Thyroid gland (tissue), 4 donors: ENCODE results near the gene NRBF2. TPM values are rescaled to one million over a fixed set of nuclear protein-coding genes. Genes with fewer than 3 reads are reported as not detected.
A peak's percentile ranks its signal among the peaks of the same experiment; 100 is the strongest.

Experiments
- DNase-seq, 2 donors: peaks; one replicate each; pipeline ENCODE4 v3.0.0-alpha.2; 2019
- H3K27ac ChIP-seq, 3 donors: fragments of 200-600 bp; sonication (generic); 1 replicate in 2 of 3; 2 replicates in 1 of 3; pipeline ENCODE4 v1.5.1; 2016 to 2019; ENCODE audit warnings: mild to moderate bottlenecking in 1 of 3, moderate library complexity in 1 of 3
- H3K27me3 ChIP-seq: fragments of 200-600 bp; sonication (generic); one replicate; pipeline ENCODE4 v1.5.1; 2019
- H3K36me3 ChIP-seq, 2 donors: fragments of 200-600 bp; sonication (generic); one replicate each; pipeline ENCODE4 v1.5.1; 2016 to 2019
- H3K4me1 ChIP-seq, 2 donors: fragments of 200-600 bp; sonication (generic); one replicate each; pipeline ENCODE4 v1.5.1; 2017 to 2019
- H3K4me3 ChIP-seq, 3 donors: fragments of 200-600 bp; sonication (generic); replicated peaks in 1 of 3; 1 replicate in 2 of 3; 2 replicates in 1 of 3; pipeline ENCODE4 v1.5.1; 2016; ENCODE audit warnings: mild to moderate bottlenecking in 1 of 3
- H3K9me3 ChIP-seq: fragments of 200-600 bp; sonication (generic); one replicate; pipeline ENCODE4 v1.5.1; 2017
- POLR2A ChIP-seq, 2 donors: fragments of 450-650 bp; IDR thresholded peaks; one replicate each; pipeline ENCODE4 v1.6.1; 2017; ENCODE audit warnings: antibody characterized with exemption in 2 of 2, mild to moderate bottlenecking in 2 of 2, moderate library complexity in 1 of 2
- whole genome bisulfite sequencing, 2 donors: methylation state at CpG; one replicate each; pipeline ENCODE4 v1.1.5; 2017; 5-methylcytosine and 5-hydroxymethylcytosine counted together
- intact Hi-C: fragments of 100-400 bp; cut with DNase I; formaldehyde crosslinking; loops from one replicate; pipeline ENCODE4 v1.15.1; 2023
- total RNA-seq, 4 donors: library from RNA; depleted of rRNA; stranded (reverse); fragments of >200 nt; gene quantifications; one replicate each; pipeline ENCODE4 v1.2.3, GENCODE V29; 2016
- TF ChIP-seq, protein P1 (sequence below), 6 experiments: fragments of 200-600 bp in 3 of 6; fragments of 450-650 bp in 3 of 6; sonication (generic) in 3 of 6; IDR thresholded peaks; one replicate each; pipeline ENCODE4 v1.5.1; 2016 to 2019; ENCODE audit warnings: antibody characterized with exemption in 6 of 6, mild to moderate bottlenecking in 2 of 6, inconsistent platforms in 1 of 6, moderate library complexity in 1 of 6

Gene NRBF2
- total RNA-seq, 4 donors from 2014 or later, result 9.3 to 25.8 (median 15.2) TPM

DNA sequence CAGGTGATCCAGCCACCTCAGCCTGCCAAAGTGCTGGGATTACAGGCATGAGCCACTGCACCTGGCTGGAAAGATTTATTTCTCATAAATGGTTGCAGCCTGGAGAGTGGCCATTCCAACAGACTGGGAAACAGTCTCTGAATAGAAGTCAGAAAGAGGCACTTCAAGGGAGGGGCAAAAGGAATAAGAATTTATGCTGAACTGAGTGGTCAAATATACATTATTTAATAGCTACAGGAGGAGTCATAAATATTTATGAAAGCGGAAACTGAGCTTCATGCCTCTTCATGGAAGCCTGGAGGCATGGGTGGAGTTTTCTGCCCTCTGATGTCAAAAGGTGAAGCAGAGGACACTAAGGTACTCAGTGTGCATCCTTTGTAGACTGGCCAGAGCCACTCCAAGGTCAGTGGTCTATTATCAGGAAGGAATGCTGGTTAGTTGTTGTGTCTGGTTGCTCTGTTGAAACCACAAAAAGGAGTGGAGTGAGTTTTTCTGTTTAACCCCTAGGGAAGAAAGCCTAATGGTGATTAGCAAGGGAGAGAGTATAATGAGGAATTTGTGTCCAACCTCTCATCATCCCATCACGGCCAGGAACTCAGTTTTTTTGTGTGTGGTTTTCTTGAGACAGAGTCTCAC, 9.3 kb upstream of the NRBF2 start:
- intact Hi-C loops, result no loop called here
- Histone ChIP-seq H3K4me1 (no peaks in the 10 kb centered on the region), H3K36me3 (no peaks in the 10 kb centered on the region), H3K27ac (no peak overlapping the region), H3K9me3 (no peaks in the 10 kb centered on the region), H3K27me3 (no peaks in the 10 kb centered on the region), H3K4me3 (no peak overlapping the region)
- DNase-seq, result no peak
- WGBS, 2 donors, result 88 to 89% methylated on average over 2 of the region's 2 CpGs
- no peak for TF ChIP-seq POLR2A (IDR thresholded peaks at IDR 0.05)
- TF ChIP-seq, protein P1, sequence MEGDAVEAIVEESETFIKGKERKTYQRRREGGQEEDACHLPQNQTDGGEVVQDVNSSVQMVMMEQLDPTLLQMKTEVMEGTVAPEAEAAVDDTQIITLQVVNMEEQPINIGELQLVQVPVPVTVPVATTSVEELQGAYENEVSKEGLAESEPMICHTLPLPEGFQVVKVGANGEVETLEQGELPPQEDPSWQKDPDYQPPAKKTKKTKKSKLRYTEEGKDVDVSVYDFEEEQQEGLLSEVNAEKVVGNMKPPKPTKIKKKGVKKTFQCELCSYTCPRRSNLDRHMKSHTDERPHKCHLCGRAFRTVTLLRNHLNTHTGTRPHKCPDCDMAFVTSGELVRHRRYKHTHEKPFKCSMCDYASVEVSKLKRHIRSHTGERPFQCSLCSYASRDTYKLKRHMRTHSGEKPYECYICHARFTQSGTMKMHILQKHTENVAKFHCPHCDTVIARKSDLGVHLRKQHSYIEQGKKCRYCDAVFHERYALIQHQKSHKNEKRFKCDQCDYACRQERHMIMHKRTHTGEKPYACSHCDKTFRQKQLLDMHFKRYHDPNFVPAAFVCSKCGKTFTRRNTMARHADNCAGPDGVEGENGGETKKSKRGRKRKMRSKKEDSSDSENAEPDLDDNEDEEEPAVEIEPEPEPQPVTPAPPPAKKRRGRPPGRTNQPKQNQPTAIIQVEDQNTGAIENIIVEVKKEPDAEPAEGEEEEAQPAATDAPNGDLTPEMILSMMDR (IDR thresholded peaks at IDR 0.05), result no peak

DNA sequence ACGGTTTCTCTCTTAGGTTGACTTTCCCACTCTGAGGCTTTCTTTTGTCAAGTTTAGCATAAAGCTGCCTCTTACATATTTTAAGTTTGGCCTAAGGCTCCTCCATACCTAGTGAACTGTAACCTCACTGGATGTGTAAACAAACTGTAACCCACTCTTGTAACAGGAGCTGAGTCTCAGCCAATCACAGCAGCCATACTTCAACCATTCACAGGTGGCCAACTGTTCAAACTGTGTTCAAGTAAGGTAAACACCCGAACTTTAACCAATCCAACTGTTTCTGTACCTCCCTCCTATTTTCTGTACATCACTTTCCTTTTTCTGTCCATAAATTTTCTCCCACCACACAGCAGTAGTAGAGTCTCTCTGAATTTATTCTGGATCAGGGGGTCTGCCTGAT, 7.7 kb upstream of the NRBF2 start:
- no peaks in the 10 kb centered on the region for H3K4me1 ChIP-seq
- no peak overlapping the region for H3K27ac ChIP-seq
- intact Hi-C loops, result no loop called here
- H3K36me3 ChIP-seq, result no peaks in the 10 kb centered on the region
- WGBS, 2 donors, result 53 to 61% methylated on average over 2 of the region's 2 CpGs
- no peak for TF ChIP-seq POLR2A (IDR thresholded peaks at IDR 0.05)
- TF ChIP-seq, protein P1 (IDR thresholded peaks at IDR 0.05), result no peak
- H3K4me3 ChIP-seq, result no peak overlapping the region
- H3K27me3 ChIP-seq, result no peaks in the 10 kb centered on the region
- no peak for DNase-seq
- no peaks in the 10 kb centered on the region for H3K9me3 ChIP-seq

DNA sequence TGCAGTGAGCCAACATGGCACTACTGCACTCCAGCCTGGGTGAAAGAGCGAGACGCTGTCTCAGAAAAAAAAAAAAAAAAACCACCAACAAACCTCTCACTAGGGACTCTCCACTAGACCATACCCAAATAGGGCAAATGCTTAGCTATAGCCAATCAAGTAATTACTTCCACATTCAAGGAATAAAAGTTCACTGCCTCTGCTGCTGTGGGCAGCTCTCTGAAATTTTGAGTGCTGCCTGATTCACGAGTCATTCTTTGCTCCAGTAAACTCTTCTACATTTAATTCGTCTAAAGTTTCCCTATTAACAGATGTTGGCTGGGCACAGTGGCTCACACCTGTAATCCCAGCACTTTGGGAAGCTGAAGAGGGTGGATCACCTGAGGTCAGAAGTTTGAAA, 4.7 kb upstream of the NRBF2 start:
- H3K36me3 ChIP-seq, result no peaks in the 10 kb centered on the region
- intact Hi-C loops, result no loop called here
- TF ChIP-seq POLR2A (IDR thresholded peaks at IDR 0.05), result no peak
- TF ChIP-seq, protein P1 (IDR thresholded peaks at IDR 0.05), result no peak
- H3K27ac ChIP-seq, result no peak overlapping the region
- H3K9me3 ChIP-seq, result no peaks in the 10 kb centered on the region
- no peak for DNase-seq
- no peaks in the 10 kb centered on the region for H3K27me3 ChIP-seq
- H3K4me3 ChIP-seq, result no peak overlapping the region
- no peaks in the 10 kb centered on the region for H3K4me1 ChIP-seq
- 54 to 67% methylated on average over 4 of the region's 4 CpGs for WGBS, 2 donors

DNA sequence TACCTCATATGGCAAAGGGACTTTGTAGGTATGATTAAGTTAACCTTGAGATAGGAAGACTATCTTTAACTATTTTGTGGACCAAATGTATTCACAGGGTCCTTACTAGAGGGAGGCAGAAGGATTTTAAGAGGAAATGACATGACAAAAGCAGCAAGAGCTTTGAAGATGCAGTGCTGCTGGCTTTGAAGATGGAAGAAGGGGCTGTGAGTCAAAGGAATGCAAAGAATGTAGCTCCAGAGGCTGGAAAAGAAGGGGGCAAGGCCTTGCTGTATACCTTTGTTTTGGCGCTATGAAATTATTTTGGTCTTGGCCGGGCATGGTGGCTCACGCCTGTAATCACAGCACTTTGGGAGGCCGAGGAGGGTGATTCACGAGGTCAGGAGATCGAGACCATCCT, 3.2 kb upstream of the NRBF2 start:
- Histone ChIP-seq H3K27me3 (no peaks in the 10 kb centered on the region), H3K4me1 (peaks cover 8 to 11% of the 10 kb centered on the region in 2 donors), H3K36me3 (no peaks in the 10 kb centered on the region), H3K4me3 (no peak overlapping the region), H3K9me3 (no peaks in the 10 kb centered on the region), H3K27ac (no peak overlapping the region)
- WGBS, 2 donors, result 85 to 89% methylated on average over 6 of the region's 6 CpGs
- intact Hi-C loops, result no loop called here
- TF ChIP-seq POLR2A (IDR thresholded peaks at IDR 0.05), result no peak
- TF ChIP-seq, protein P1 (IDR thresholded peaks at IDR 0.05), result no peak
- DNase-seq, result no peak

DNA sequence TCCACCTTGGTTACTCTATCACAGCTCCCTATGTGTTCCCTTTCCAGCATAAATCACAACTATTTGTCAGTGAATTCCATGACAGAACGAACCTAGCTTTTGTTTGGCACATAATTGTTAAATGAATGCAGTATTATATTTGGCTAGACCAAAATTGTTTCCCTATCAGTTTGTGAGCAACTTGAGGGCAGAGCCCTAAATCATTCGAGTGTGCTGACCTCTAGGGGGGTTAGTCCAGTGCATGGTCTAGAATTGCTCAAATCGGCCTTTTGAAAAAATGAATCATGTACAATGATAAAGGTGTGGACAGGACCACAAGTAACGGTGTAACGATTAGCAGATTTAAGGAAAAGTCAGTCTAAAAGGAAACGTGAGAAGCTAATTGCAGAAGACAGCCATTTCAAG, 475 bp upstream of the NRBF2 start:
- no peaks in the 10 kb centered on the region for H3K27me3 ChIP-seq
- no peaks in the 10 kb centered on the region for H3K36me3 ChIP-seq
- peaks cover 22 to 30% of the 10 kb centered on the region in 2 donors for H3K4me1 ChIP-seq
- TF ChIP-seq, protein P1 (IDR thresholded peaks at IDR 0.05), result no peak
- no peak for TF ChIP-seq POLR2A (IDR thresholded peaks at IDR 0.05)
- DNase-seq, result no peak
- WGBS, 2 donors, result 73 to 77% methylated on average over 6 of the region's 6 CpGs
- peak overlapping the region in 2 of 3 donors; percentile 80 to 86 for H3K27ac ChIP-seq
- intact Hi-C loops, result no loop called here
- H3K9me3 ChIP-seq, result no peaks in the 10 kb centered on the region
- peak overlapping the region in 1 of 3 donors; percentile 80 for H3K4me3 ChIP-seq
